GM21423 (cell line): ENCODE measurements around the gene SLC7A9.
"Not testable (repeated sequence)": the region's sequence is repeated elsewhere in the genome, so short reads cannot be mapped to it uniquely, and the experiment has no call there.

Experiments used
- ATAC-seq: cut with Tn5 transposase; IDR thresholded peaks from one replicate; pipeline ENCODE4 v1.9.1; 2021; ENCODE audit warnings: mild to moderate bottlenecking, moderate library complexity; ENCODE audit not compliant: unreplicated experiment

Gene SLC7A9

GRCh38 chr19:32886241-32886640 is 16.7 kb upstream of the SLC7A9 start:
- no peak for ATAC-seq

GRCh38 chr19:32885255-32885654 is 15.7 kb upstream of the SLC7A9 start:
- ATAC-seq: not testable (repeated sequence)

GRCh38 chr19:32881766-32882165 is 12.2 kb upstream of the SLC7A9 start:
- ATAC-seq: no peak

- no peak for ATAC-seq
These were observed 11.1 kb upstream of the SLC7A9 start for GRCh38 chr19:32880622-32881021.

GRCh38 chr19:32879741-32880140 is 10.2 kb upstream of the SLC7A9 start:
- no peak for ATAC-seq

GRCh38 chr19:32878988-32879387 is 9.4 kb upstream of the SLC7A9 start:
- ATAC-seq: no peak

GRCh38 chr19:32877977-32878745 is 8.6 kb upstream of the SLC7A9 start:
- no peak for ATAC-seq

- ATAC-seq: no peak
These were observed 7.9 kb upstream of the SLC7A9 start for GRCh38 chr19:32877323-32877912.

- ATAC-seq: no peak
These were observed 7.3 kb upstream of the SLC7A9 start for GRCh38 chr19:32876919-32877285.

- no peak for ATAC-seq
These were observed 6.8 kb upstream of the SLC7A9 start for GRCh38 chr19:32876236-32876918.

- ATAC-seq: no peak
These were observed 5.9 kb upstream of the SLC7A9 start for GRCh38 chr19:32875428-32875827.

- ATAC-seq: no peak
These were observed 5.0 kb upstream of the SLC7A9 start for GRCh38 chr19:32874605-32875004.

- ATAC-seq: no peak
These were observed 3.8 kb upstream of the SLC7A9 start for GRCh38 chr19:32873247-32873959.

- ATAC-seq: no peak
These were observed 2.8 kb upstream of the SLC7A9 start for GRCh38 chr19:32872391-32872790.

GRCh38 chr19:32870981-32871451 is 1.4 kb upstream of the SLC7A9 start:
- no peak for ATAC-seq

GRCh38 chr19:32869966-32870573 is 503 bp upstream of the SLC7A9 start:
- ATAC-seq: no peak

GRCh38 chr19:32868206-32868950 is 1.2 kb downstream of the SLC7A9 start:
- no peak for ATAC-seq

GRCh38 chr19:32867436-32867835 is 2.1 kb downstream of the SLC7A9 start:
- not testable (repeated sequence) for ATAC-seq

GRCh38 chr19:32866564-32867265 is 2.9 kb downstream of the SLC7A9 start:
- no peak for ATAC-seq

- ATAC-seq: no peak
These were observed 3.5 kb downstream of the SLC7A9 start for GRCh38 chr19:32866061-32866460.
